DOHH2 (cell line): ENCODE data around the gene DNAH14.

Source experiments
- EZH2phosphoT487 ChIP-seq: fragments of 200-600 bp; sonication (generic); IDR thresholded peaks from 2 replicates; pipeline ENCODE4 v1.6.1; 2017; ENCODE audit warnings: borderline replicate concordance, mild to moderate bottlenecking, antibody characterized with exemption, low read length, moderate library complexity, mixed read lengths
- TF ChIP-seq, protein P1 (sequence below): fragments of 200-600 bp; sonication (generic); IDR thresholded peaks from one replicate; pipeline ENCODE4 v1.5.1; 2014; ENCODE audit warnings: antibody characterized with exemption, mild to moderate bottlenecking, low read depth, low read length; ENCODE audit not compliant: poor library complexity, severe bottlenecking

- TF ChIP-seq, protein P1, sequence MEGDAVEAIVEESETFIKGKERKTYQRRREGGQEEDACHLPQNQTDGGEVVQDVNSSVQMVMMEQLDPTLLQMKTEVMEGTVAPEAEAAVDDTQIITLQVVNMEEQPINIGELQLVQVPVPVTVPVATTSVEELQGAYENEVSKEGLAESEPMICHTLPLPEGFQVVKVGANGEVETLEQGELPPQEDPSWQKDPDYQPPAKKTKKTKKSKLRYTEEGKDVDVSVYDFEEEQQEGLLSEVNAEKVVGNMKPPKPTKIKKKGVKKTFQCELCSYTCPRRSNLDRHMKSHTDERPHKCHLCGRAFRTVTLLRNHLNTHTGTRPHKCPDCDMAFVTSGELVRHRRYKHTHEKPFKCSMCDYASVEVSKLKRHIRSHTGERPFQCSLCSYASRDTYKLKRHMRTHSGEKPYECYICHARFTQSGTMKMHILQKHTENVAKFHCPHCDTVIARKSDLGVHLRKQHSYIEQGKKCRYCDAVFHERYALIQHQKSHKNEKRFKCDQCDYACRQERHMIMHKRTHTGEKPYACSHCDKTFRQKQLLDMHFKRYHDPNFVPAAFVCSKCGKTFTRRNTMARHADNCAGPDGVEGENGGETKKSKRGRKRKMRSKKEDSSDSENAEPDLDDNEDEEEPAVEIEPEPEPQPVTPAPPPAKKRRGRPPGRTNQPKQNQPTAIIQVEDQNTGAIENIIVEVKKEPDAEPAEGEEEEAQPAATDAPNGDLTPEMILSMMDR: no peak
- no peak for TF ChIP-seq EZH2phosphoT487
These were observed 58.6 kb downstream of the DNAH14 start for GRCh38 chr1:224988042-224988441.
